GM21528 (cell line): ENCODE data around the gene PPWD1.
"Not testable (repeated sequence)": the region's sequence is repeated elsewhere in the genome, so short reads cannot be mapped to it uniquely, and the experiment has no call there.

Experiments
- ATAC-seq: cut with Tn5 transposase; IDR thresholded peaks from one replicate; pipeline ENCODE4 v1.9.1; 2021; ENCODE audit warnings: mild to moderate bottlenecking, moderate library complexity; ENCODE audit not compliant: unreplicated experiment, low FRiP score

Gene PPWD1

DNA sequence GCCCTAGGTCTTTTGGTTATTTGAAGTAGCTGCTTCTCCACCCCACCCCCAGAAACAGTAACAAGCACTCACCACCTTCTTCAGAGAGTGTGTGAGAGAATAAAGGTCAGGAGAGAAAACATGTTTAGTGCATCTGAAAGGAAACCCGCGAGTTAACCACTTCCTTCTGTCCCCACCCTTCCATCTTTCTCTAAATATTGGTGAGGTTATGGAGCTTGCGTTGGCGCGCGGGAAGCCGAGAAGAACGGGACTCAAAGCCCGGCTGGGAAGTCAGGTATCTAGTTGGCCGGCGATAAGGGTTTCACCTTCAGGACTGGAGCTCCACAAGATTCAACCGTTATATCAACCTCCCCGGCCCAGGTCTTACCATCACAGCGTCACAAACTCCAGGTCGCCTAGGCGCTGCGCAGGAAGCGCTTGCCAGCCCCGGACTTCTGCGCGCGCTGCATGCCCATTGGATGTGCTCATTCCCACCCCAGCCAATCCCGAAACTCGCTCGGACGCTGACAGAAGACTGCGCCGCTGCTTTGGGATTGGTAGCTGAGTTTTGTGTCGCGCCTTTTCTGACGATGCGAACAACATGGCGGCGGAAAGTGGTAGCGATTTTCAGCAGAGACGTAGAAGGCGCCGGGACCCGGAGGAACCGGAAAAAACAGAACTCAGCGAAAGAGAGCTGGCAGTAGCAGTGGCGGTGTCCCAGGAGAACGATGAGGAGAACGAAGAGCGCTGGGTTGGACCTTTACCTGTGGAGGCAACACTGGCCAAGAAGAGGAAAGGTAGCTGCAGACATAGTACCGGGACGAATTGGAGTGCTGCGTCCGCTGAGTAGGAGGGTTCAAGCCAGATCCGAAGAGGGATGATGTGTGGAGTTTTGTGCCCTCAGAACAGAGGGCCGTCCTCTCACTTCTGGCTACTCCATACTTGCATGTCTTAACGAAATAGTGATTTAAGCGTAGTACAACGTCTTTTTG is at the start of gene PPWD1, which contains the start of gene CENPK:
TSS of gene PPWD1 (plus strand) at position 566 of the 971 bp plus-strand sequence. CDS start at position 581, 15 bp downstream.
TSS of gene CENPK (minus strand) at position 438 of the 971 bp plus-strand sequence. CDS start 8,261 bp downstream, outside the sequence.
- ATAC-seq = peak; percentile 99

DNA sequence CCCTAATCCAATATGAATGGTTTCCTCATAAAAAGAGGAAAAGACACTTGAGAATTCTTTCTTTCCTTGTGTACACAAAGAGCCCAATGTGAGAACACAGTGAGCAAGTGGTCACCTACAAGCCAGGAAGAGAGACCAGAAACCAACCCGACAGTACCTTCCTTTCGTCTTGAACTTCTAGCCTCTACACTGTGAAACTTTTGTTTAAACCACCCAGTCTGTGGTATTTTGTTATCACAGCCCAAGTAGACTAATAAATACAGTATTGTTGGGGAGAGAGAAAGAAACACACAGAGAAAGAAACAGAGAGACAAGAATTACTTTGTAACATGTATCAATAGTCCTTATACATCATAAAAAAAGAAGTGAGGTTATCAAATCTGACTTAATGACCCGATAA is 37.4 kb upstream of the PPWD1 start:
- ATAC-seq = no peak

GRCh38 chr5:65530904-65531303 is 32.2 kb upstream of the PPWD1 start:
- no peak for ATAC-seq

DNA sequence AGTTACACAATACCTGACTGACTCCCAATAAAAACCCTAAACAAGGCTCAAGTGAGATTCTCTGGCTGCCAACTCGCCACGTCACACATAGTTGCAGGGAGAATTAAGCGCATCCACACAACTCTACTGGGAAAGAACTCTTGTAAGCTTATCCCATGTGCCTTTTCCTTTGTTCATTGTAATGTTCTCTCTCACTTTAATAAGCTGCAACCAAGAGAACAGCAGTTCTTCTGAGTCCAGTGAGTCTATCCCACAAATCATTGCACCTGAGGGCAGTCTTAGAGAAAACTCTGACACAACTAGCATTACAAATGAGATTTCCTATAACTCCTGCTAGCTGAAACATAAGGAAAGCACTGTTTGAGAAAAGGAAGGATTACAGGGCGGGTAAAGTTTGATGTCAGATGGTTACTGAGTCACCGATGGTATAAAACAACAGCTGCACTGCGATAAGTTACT is 27.5 kb upstream of the PPWD1 start:
- ATAC-seq = no peak

GRCh38 chr5:65539827-65540226 is 23.3 kb upstream of the PPWD1 start:
- no peak for ATAC-seq

DNA sequence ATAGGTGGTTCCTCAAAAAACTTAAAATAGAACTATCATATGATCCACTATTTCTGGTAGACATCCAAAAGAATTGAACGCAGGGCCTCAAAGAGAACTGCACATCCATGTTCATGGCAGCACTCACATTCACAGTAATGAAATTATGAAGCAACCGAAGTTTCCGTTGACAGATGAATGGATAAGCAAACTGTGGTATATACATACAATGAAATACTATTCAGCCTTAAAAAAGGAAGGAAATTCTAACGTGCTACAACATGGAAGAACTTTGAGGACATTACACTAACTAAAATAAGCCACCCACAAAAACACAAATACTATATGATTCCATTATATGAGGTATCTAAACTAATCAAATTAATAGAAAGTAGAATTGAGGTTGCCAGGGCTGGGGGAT is 18.6 kb upstream of the PPWD1 start:
- no peak for ATAC-seq

GRCh38 chr5:65546141-65546540 is 17.0 kb upstream of the PPWD1 start:
- no peak for ATAC-seq

GRCh38 chr5:65548281-65548680 is 14.8 kb upstream of the PPWD1 start:
- ATAC-seq = no peak

- ATAC-seq = no peak
Measured at GRCh38 chr5:65553941-65554340, 9.2 kb upstream of the PPWD1 start.

- ATAC-seq = no peak
Measured at GRCh38 chr5:65555287-65555686, 7.8 kb upstream of the PPWD1 start.

DNA sequence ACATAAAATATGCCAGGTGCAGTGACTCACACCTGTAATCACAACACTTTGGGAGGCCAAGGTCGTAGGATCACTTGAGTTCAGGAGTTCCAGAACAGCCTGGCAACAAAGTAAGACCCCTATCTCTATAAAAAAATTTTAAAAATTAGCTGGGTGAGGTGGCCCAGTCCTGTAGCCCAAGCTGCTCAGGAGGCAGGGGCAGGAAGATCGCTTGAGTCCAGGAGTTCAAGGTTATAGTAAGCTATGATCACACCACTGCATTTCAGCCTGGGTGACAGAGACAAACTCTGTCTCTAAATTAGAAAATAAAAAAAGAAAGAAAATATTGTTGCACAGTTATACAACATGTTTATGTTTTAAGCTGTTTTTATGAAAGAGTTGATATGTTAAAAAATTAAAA is 6.9 kb upstream of the PPWD1 start:
- ATAC-seq = no peak

- no peak for ATAC-seq
Measured at GRCh38 chr5:65556718-65557117, 6.4 kb upstream of the PPWD1 start.

GRCh38 chr5:65563777-65564176 is 681 bp downstream of the PPWD1 start:
- ATAC-seq = no peak

GRCh38 chr5:65566505-65566904 is 3.4 kb downstream of the PPWD1 start:
- ATAC-seq = no peak

- no peak for ATAC-seq
Measured at GRCh38 chr5:65570598-65571226, 7.6 kb downstream of the PPWD1 start.

DNA sequence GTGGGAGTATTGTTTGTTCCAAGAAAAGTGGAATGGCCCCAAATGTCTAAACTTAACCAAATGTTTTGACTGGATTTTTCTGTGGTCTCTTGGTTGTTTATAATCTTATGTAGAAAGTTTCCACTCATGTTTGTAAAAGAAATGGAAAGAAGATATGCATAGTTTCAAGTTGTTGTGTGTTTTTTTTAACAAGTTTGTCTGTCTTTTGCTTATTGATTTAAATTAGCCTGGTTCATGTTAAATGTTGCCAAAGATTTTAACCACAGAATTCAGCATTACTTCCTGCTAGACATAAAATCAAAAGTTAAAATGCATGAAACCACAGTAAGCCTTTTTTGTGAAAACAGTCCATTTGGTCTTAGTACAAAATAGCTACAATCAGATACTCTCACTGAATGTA is 14.0 kb downstream of the PPWD1 start:
- ATAC-seq = no peak

DNA sequence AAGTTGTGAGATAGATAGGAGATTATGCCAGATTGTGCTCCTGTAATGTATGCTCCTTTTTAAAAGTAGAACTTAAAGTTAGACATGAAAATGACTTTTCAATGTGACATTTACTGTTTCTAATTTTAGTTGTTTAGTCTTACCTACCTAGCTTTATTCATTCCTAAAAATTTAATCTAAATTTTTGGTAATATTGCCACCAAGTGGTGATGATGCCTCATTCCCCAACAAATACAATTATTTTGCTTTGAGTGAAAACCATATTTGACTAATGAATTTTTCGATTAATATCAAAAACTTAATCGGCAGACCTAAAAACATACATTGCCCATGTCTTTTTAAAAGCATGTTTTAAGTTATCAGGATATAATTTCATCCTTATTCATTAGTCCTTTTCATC is 25.6 kb downstream of the PPWD1 start:
- ATAC-seq = no peak

GRCh38 chr5:65601761-65602160 is 38.7 kb downstream of the PPWD1 start:
- not testable (repeated sequence) for ATAC-seq

DNA sequence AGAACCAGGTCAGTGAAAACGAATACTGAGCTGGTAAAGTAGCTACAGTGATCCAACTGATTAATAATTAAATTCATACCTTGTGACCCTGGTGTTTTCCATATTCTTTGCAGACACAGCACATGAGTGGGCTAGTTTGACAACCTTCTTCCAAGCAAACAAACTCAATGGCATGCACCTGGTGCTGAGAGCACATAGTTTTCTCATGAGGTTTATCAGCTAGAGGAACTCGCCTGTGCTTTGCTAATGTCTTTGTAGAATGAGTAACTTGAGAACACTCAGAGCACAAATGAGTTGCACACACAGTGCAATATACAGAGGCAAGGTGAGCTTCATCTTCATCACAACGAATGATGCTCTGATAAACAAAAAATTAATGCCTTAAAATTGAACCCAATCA is 48.4 kb downstream of the PPWD1 start:
- no peak for ATAC-seq

DNA sequence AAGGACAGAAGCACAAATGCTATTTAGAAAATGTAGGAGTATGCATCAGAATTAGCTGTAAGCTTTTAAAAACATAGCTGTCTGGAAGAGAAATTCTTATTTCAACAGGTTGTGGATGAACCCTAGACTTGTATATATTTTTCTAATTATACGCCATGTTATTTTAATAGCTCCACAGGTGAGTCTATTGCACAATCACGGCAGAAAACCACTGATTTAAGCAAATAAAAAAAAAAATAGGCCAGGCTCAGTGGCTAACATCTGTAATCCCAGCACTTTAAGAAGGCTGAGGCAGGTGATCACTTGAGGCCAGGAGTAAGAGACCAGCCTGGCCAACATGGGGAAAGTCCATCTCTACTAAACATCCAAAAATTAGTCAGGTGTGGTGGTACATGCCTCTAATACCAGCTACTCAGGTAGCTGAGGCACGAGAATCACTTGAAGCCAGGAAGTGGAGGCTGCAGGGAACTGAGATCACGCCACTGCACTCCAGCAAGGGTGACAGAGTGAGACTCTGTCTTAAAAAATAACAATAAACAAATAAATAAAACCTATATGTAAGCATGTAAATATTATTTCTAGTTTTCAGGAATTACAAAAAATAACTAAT is 49.3 kb downstream of the PPWD1 start:
- ATAC-seq = no peak

DNA sequence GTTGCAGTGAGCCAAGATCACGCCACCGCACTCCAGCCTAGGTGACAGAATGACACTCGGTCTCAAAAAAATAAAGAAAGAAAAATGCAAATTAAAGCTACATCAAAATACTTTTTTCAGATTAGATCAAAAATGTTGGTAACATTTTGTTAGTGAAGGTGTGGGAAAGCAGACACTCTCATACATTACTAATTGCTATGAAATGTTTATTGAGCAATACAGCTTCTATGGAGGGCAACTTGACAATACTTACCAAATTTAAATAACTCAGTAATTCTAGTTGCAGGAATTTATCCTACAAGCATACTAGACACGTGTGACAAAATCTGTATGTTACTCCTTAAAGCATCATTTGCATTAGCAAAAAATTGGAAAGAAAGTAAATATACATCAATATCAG is 56.9 kb downstream of the PPWD1 start:
- ATAC-seq = no peak
